Spleen (tissue), 7 donors: Measurements from ENCODE around the gene PCSK7.

Experiments used
- POLR2A ChIP-seq, 3 donors: fragments of 450-650 bp; IDR thresholded peaks; one replicate each; pipeline ENCODE4 v1.5.1; 2017; ENCODE audit warnings: antibody characterized with exemption in 3 of 3, mild to moderate bottlenecking in 1 of 3
- POLR2AphosphoS5 ChIP-seq, 3 donors: sonication (generic); formaldehyde crosslinking; IDR thresholded peaks; one replicate each; pipeline ENCODE4 v1.5.1; 2017; ENCODE audit warnings: antibody characterized with exemption in 3 of 3
- TF ChIP-seq, protein P1 (sequence below), 11 experiments: fragments of 200-600 bp in 7 of 11; fragments of 450-650 bp in 4 of 11; sonication (generic) in 4 of 11; IDR thresholded peaks in 8 of 11; conservative IDR thresholded peaks in 3 of 11; 1 replicate in 7 of 11; 2 replicates in 4 of 11; pipeline versions ENCODE4 v1.4.0 to v1.8.0; 2016 to 2021; ENCODE audit warnings: antibody characterized with exemption in 11 of 11, inconsistent platforms in 4 of 11, mild to moderate bottlenecking in 1 of 11
- donor health status: DM: no; HTN: no; CAD: no; lungs with moderate emphysema.
- donor health status: DM: no; HTN: no; CAD: no.
- donor health status: DM: no; HTN: no; CAD: no.

DNA sequence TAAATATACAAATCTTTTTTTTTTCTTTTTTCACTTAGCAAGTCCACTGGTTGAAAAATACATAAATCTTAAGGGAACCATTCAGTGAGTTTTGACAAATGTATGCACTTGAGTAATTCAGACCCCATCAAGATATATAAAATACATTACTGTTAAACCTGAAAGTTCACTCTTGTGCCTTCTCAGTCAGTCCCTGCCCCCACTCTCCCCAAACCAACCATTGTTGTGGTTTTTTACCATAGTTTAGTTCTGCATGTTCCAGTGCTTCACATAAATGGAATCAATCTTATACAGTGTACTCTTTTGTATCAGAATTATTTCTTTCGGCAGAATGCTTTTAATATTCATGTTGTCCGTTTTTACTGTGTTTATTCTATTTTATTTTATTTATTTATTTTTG lies 26.7 kb upstream of the PCSK7 start:
- TF ChIP-seq, protein P1, sequence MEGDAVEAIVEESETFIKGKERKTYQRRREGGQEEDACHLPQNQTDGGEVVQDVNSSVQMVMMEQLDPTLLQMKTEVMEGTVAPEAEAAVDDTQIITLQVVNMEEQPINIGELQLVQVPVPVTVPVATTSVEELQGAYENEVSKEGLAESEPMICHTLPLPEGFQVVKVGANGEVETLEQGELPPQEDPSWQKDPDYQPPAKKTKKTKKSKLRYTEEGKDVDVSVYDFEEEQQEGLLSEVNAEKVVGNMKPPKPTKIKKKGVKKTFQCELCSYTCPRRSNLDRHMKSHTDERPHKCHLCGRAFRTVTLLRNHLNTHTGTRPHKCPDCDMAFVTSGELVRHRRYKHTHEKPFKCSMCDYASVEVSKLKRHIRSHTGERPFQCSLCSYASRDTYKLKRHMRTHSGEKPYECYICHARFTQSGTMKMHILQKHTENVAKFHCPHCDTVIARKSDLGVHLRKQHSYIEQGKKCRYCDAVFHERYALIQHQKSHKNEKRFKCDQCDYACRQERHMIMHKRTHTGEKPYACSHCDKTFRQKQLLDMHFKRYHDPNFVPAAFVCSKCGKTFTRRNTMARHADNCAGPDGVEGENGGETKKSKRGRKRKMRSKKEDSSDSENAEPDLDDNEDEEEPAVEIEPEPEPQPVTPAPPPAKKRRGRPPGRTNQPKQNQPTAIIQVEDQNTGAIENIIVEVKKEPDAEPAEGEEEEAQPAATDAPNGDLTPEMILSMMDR (IDR thresholded peaks at IDR 0.05 in 8 of 11, conservative IDR thresholded peaks at IDR 0.05 in 3 of 11): no peak
- TF ChIP-seq POLR2A (IDR thresholded peaks at IDR 0.05) (no peak), POLR2AphosphoS5 (IDR thresholded peaks at IDR 0.05) (no peak)
